Measurements from ENCODE around the gene MUSTN1.

MUSTN1 gene

GRCh38 chr3:52798978-52799476 lies 35.8 kb downstream of the MUSTN1 start:
- no peak for DNase-seq

- no peak for DNase-seq
These were observed 36.3 kb downstream of the MUSTN1 start for GRCh38 chr3:52798376-52798977.

- no peak for DNase-seq
These were observed 38.4 kb downstream of the MUSTN1 start for GRCh38 chr3:52796411-52796810.

GRCh38 chr3:52795298-52795900 lies 39.4 kb downstream of the MUSTN1 start:
- DNase-seq = no peak

GRCh38 chr3:52794612-52795099 lies 40.2 kb downstream of the MUSTN1 start, which contains the start of gene ITIH3:
Gene ITIH3 (plus strand): TSS chr3:52794796. CDS start chr3:52794804, 8 bp downstream.
- DNase-seq = no peak

- DNase-seq = no peak
These were observed 40.9 kb downstream of the MUSTN1 start for GRCh38 chr3:52793702-52794611.

- no peak for DNase-seq
These were observed 41.7 kb downstream of the MUSTN1 start for GRCh38 chr3:52792961-52793695.

- no peak for DNase-seq
These were observed 42.4 kb downstream of the MUSTN1 start for GRCh38 chr3:52792413-52792812.

- DNase-seq = no peak
These were observed 42.9 kb downstream of the MUSTN1 start for GRCh38 chr3:52791928-52792327.

- DNase-seq = no peak
These were observed 43.5 kb downstream of the MUSTN1 start for GRCh38 chr3:52791366-52791765.

GRCh38 chr3:52790741-52791140 lies 44.1 kb downstream of the MUSTN1 start:
- no peak for DNase-seq

GRCh38 chr3:52790337-52790736 lies 44.5 kb downstream of the MUSTN1 start:
- DNase-seq = no peak

- DNase-seq = no peak
These were observed 45.1 kb downstream of the MUSTN1 start for GRCh38 chr3:52789746-52790040.

GRCh38 chr3:52788890-52789745 lies 45.7 kb downstream of the MUSTN1 start:
- no peak for DNase-seq

- DNase-seq = no peak
These were observed 46.9 kb downstream of the MUSTN1 start for GRCh38 chr3:52787672-52788625.

- no peak for DNase-seq
These were observed 47.6 kb downstream of the MUSTN1 start for GRCh38 chr3:52787246-52787645.

- DNase-seq = no peak
These were observed 48.2 kb downstream of the MUSTN1 start for GRCh38 chr3:52786330-52787215.

GRCh38 chr3:52784931-52785590 lies 49.8 kb downstream of the MUSTN1 start:
- no peak for DNase-seq

- DNase-seq = no peak
These were observed 50.7 kb downstream of the MUSTN1 start for GRCh38 chr3:52784021-52784621.

All from SHP77 treated with DMSO at 0.1 percent for 48 hours (cell line).